ENCODE data around the gene NCOA6. TPM values are rescaled to one million over a fixed set of nuclear protein-coding genes. Genes with fewer than 3 reads are reported as not detected.

Gene NCOA6
- total and polyA plus RNA-seq, 8 donors, result 11.1 to 19.3 (median 12.3) TPM

DNA sequence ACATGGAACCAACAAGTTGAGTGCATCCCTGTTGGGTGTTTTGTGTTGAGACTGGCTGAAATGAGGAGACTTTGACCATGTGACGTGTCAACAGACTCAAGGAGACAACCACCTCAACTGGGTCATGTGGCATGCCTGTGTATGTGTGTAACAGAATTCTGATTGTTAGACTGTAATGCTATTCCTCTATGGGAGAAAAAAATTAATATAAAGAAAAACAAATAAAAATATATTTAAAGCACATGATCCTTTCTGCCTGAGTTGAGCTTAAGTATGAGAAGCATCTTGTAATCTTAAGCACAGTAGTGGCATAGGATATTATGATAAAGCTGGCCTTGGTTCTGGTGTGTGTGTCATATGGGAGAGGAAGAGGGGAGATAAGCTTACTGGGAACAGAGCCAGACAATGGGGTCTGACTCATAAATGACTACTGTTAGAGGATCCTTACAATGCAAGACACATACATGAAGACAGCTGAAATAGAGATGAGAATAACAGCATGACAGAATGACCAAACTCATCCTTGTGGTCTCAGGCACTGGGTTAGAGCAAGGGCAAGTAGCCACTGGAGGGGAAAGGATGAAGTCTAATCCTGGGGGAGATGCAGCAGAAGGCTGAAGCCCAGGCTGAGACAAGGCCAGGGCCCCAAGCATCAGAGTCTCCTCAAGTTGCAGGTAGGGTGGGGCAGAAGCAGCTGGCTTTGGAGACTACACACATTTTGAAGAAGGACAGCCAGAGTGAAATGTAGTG is 112.1 kb downstream of the NCOA6 start:
- H3K27ac ChIP-seq, result no peak overlapping the region
- DNase-seq, result no peak
- no peaks in the 10 kb centered on the region for H3K27me3 ChIP-seq
- no peak for FAIRE-seq
- peaks cover 0 to 4% (median 0%) of the 10 kb centered on the region in 3 donors for H3K36me3 ChIP-seq
- intact Hi-C loops (cut with DNase I), result no loop called here
- 88 to 89% methylated on average over 1 of the region's 1 CpG for whole genome bisulfite sequencing, 2 donors
- H3K4me1 ChIP-seq, result no peaks in the 10 kb centered on the region
- H3K9me3 ChIP-seq, result no peaks in the 10 kb centered on the region
- TF ChIP-seq, protein P1, sequence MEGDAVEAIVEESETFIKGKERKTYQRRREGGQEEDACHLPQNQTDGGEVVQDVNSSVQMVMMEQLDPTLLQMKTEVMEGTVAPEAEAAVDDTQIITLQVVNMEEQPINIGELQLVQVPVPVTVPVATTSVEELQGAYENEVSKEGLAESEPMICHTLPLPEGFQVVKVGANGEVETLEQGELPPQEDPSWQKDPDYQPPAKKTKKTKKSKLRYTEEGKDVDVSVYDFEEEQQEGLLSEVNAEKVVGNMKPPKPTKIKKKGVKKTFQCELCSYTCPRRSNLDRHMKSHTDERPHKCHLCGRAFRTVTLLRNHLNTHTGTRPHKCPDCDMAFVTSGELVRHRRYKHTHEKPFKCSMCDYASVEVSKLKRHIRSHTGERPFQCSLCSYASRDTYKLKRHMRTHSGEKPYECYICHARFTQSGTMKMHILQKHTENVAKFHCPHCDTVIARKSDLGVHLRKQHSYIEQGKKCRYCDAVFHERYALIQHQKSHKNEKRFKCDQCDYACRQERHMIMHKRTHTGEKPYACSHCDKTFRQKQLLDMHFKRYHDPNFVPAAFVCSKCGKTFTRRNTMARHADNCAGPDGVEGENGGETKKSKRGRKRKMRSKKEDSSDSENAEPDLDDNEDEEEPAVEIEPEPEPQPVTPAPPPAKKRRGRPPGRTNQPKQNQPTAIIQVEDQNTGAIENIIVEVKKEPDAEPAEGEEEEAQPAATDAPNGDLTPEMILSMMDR (IDR thresholded peaks at IDR 0.05), result no peak
- no peak for ATAC-seq
- H3K4me3 ChIP-seq, result no peak overlapping the region

DNA sequence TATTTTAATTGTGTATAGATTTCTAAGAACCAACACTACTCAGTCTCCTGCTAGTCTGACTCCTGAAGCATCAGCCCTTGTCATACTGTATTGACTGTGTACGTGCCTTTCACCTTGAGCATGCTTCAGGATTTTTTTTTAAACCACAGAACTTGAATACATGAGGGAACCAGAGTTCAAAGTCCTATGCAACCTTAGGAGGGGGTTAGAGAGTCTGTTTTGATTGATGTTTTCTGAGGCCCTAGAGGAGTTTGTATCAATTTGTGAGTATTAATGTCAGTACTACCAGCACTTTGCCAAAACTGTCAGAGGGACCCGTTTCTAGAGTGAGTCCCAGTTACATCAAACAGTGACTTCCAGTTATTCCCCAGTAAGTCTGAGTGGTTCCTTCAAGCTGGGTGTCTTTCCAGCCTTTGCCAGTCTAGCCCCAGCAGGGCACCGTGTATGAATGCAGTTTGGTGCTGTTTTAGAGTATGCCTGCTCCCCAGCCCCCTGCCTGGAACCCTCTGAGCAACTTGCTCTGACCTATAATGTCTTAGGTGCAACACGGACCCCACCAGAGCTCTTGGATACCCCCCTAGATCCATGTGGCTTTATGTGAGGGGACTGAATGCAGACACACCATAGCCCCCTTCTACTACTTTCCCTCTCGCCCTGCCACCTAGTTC is 112.8 kb downstream of the NCOA6 start:
- FAIRE-seq, result no peak

DNA sequence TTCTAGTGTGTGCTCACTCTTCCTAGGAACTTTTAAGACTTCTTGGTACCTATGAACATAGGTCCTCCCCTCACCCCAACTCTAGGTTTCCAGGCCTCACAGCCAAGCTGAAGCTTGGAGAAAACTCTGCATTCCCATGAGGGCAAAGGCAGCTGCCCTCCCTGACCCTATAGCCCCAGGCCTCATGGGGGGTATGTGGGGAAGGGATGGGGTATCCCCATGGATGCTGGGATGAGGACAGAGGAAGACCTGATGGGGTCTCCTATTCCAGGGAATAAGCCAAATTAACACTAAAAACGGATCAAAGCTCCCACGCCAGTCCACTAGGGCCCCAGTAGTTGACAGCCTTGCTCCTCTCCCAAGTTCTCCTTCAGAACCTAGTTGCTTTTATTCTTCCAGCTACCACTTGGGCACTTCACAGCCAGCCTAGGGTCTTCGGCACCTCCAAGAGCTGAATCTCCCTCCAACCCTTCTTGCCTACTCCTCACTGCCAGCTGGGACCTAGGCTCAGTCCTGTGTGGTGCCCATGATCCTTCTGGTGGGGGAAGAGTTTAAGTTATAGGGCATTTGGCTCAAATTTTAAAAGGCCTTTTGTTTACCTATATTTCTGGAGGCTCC is 113.5 kb downstream of the NCOA6 start:
- Histone ChIP-seq H3K4me3 (no peak overlapping the region), H3K9me3 (no peaks in the 10 kb centered on the region), H3K36me3 (peaks cover 0 to 4% (median 0%) of the 10 kb centered on the region in 3 donors), H3K4me1 (no peaks in the 10 kb centered on the region), H3K27me3 (no peaks in the 10 kb centered on the region), H3K27ac (no peak overlapping the region)
- FAIRE-seq (no peak), ATAC-seq (no peak), DNase-seq (no peak)
- intact Hi-C loops (cut with DNase I), result no loop called here
- TF ChIP-seq, protein P1 (IDR thresholded peaks at IDR 0.05), result no peak
- WGBS, 2 donors, result 90 to 92% methylated on average over 3 of the region's 3 CpGs

More for the DNA sequence above, 112.8 kb downstream of the NCOA6 start:
- ATAC-seq, result no peak
- Histone ChIP-seq H3K27me3 (no peaks in the 10 kb centered on the region), H3K4me1 (no peaks in the 10 kb centered on the region), H3K36me3 (peaks cover 0 to 4% (median 0%) of the 10 kb centered on the region in 3 donors), H3K27ac (no peak overlapping the region), H3K4me3 (no peak overlapping the region), H3K9me3 (no peaks in the 10 kb centered on the region)
- 64 to 68% methylated on average over 5 of the region's 5 CpGs for WGBS, 2 donors
- intact Hi-C loops (cut with DNase I), result no loop called here
- TF ChIP-seq, protein P1 (IDR thresholded peaks at IDR 0.05), result no peak
- no peak for DNase-seq

DNA sequence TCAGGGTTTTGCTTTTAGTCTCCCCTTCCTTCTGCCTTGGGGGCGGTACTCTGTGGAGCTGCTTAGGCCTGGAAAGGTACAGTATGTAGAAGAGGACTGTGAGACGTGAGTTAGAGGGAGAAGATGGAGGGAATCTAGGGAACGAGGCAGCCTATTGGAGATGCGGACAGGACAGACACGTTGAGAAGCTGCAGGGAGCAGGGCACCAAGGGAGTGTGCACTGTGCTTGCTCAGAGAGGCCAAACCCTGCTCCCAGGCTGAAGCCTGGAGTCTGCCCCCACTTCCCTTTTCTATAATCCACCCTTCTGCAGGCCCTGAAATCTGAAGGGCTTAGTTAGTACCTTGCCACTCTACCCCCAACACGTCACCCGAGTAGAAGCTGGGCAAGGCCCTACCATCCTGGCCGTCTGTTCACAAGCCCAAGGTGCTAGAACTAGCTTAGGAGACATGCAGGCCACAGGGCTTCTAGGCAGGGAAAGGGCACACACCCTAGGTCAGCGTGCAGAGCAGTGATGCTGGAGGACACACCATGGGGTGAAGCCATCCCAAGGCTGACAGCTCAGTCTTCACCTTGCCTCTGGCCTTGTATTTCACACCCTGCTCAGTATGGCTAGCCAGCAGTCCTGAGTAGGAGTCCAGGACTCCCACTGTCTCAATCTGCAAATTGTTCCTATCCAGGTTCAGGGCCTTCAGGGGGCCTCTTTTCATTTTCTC is 114.4 kb downstream of the NCOA6 start:
- FAIRE-seq (no peak), DNase-seq (peak in 1 of 6 donors; percentile 30), ATAC-seq (no peak)
- Histone ChIP-seq H3K36me3 (peaks cover 0 to 4% (median 0%) of the 10 kb centered on the region in 3 donors), H3K27ac (no peak overlapping the region), H3K4me3 (no peak overlapping the region), H3K9me3 (no peaks in the 10 kb centered on the region), H3K27me3 (no peaks in the 10 kb centered on the region), H3K4me1 (no peaks in the 10 kb centered on the region)
- WGBS, 2 donors, result 91 to 95% methylated on average over 9 of the region's 9 CpGs
- intact Hi-C loops (cut with DNase I), result no loop called here
- TF ChIP-seq, protein P1 (IDR thresholded peaks at IDR 0.05), result no peak

Data from pancreas (tissue), 10 donors.